DND-41 (cell line): Measurements from ENCODE around the gene OGFOD1.

ENCODE experiments used
- EZH2 ChIP-seq: IDR thresholded peaks from 3 replicates; pipeline ENCODE4 v1.6.1; 2012; ENCODE audit warnings: borderline replicate concordance, low read depth, mild to moderate bottlenecking, moderate library complexity, low read length, inconsistent platforms; ENCODE audit not compliant: severe bottlenecking
- TF ChIP-seq, protein P1 (sequence below): IDR thresholded peaks from 2 replicates; pipeline ENCODE4 v1.5.1; 2012; ENCODE audit warnings: borderline replicate concordance, low read length, moderate library complexity, mild to moderate bottlenecking; ENCODE audit not compliant: poor library complexity, severe bottlenecking; ENCODE audit errors: extremely low read depth

- no peak for TF ChIP-seq EZH2
- TF ChIP-seq, protein P1, sequence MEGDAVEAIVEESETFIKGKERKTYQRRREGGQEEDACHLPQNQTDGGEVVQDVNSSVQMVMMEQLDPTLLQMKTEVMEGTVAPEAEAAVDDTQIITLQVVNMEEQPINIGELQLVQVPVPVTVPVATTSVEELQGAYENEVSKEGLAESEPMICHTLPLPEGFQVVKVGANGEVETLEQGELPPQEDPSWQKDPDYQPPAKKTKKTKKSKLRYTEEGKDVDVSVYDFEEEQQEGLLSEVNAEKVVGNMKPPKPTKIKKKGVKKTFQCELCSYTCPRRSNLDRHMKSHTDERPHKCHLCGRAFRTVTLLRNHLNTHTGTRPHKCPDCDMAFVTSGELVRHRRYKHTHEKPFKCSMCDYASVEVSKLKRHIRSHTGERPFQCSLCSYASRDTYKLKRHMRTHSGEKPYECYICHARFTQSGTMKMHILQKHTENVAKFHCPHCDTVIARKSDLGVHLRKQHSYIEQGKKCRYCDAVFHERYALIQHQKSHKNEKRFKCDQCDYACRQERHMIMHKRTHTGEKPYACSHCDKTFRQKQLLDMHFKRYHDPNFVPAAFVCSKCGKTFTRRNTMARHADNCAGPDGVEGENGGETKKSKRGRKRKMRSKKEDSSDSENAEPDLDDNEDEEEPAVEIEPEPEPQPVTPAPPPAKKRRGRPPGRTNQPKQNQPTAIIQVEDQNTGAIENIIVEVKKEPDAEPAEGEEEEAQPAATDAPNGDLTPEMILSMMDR = no peak
Measured at GRCh38 chr16:56422896-56423441, 28.4 kb upstream of the OGFOD1 start.
